ENCODE results near the gene MAP3K3. TPM values are rescaled to one million over a fixed set of nuclear protein-coding genes. Genes with fewer than 3 reads are reported as not detected.

Gene MAP3K3
- total RNA-seq, 4 donors from 2014 or later: 21.8 to 58.7 (median 29.7) TPM

GRCh38 chr17:63681530-63681929 lies 59.3 kb downstream of the MAP3K3 start:
- Histone ChIP-seq H3K4me3 (no peak overlapping the region), H3K4me1 (peaks cover 0 to 9% of the 10 kb centered on the region in 2 donors), H3K27me3 (no peaks in the 10 kb centered on the region), H3K9me3 (no peaks in the 10 kb centered on the region), H3K27ac (no peak overlapping the region), H3K36me3 (peaks cover 5 to 49% of the 10 kb centered on the region in 2 donors)
- ATAC-seq (no peak), DNase-seq (no peak)
- in situ Hi-C loops (cut with MboI; ENCODE audit: low sequenced_read_pairs in 4 of 4): no loop called here
- intact Hi-C loops (cut with DNase I; ENCODE audit: low total_unique reads): no loop called here
- TF ChIP-seq POLR2A (IDR thresholded peaks at IDR 0.05): no peak
- no peak for TF ChIP-seq CTCF (IDR thresholded peaks at IDR 0.05 in 4 of 5, conservative IDR thresholded peaks at IDR 0.05 in 1 of 5)

GRCh38 chr17:63682441-63682840 lies 60.2 kb downstream of the MAP3K3 start:
- DNase-seq: no peak
- Histone ChIP-seq H3K27me3 (no peaks in the 10 kb centered on the region), H3K27ac (no peak overlapping the region), H3K4me1 (no peaks in the 10 kb centered on the region), H3K9me3 (no peaks in the 10 kb centered on the region), H3K36me3 (peaks cover 5 to 52% of the 10 kb centered on the region in 2 donors), H3K4me3 (no peak overlapping the region)
- intact Hi-C loops (cut with DNase I; ENCODE audit: low total_unique reads): no loop called here
- TF ChIP-seq POLR2A (IDR thresholded peaks at IDR 0.05): no peak
- no peak for TF ChIP-seq CTCF (IDR thresholded peaks at IDR 0.05 in 4 of 5, conservative IDR thresholded peaks at IDR 0.05 in 1 of 5)
- in situ Hi-C loops (cut with MboI; ENCODE audit: low sequenced_read_pairs in 4 of 4): no loop called here
- ATAC-seq: no peak

- peaks cover 5 to 57% of the 10 kb centered on the region in 2 donors for H3K36me3 ChIP-seq
- in situ Hi-C loops (cut with MboI; ENCODE audit: low sequenced_read_pairs in 4 of 4) (no loop called here), intact Hi-C loops (cut with DNase I; ENCODE audit: low total_unique reads) (no loop called here)
- H3K4me1 ChIP-seq: no peaks in the 10 kb centered on the region
- DNase-seq (no peak), ATAC-seq (no peak)
- TF ChIP-seq POLR2A (IDR thresholded peaks at IDR 0.05) (no peak), CTCF (IDR thresholded peaks at IDR 0.05 in 4 of 5, conservative IDR thresholded peaks at IDR 0.05 in 1 of 5) (no peak)
- H3K4me3 ChIP-seq: no peak overlapping the region
- H3K27me3 ChIP-seq: no peaks in the 10 kb centered on the region
- H3K9me3 ChIP-seq: no peaks in the 10 kb centered on the region
- no peak overlapping the region for H3K27ac ChIP-seq
Measured at GRCh38 chr17:63682981-63683380, 60.8 kb downstream of the MAP3K3 start.

GRCh38 chr17:63685041-63685440 lies 62.8 kb downstream of the MAP3K3 start:
- no peaks in the 10 kb centered on the region for H3K4me1 ChIP-seq
- intact Hi-C loops (cut with DNase I; ENCODE audit: low total_unique reads) (no loop called here), in situ Hi-C loops (cut with MboI; ENCODE audit: low sequenced_read_pairs in 4 of 4) (no loop called here)
- peaks cover 5 to 78% of the 10 kb centered on the region in 2 donors for H3K36me3 ChIP-seq
- H3K27me3 ChIP-seq: no peaks in the 10 kb centered on the region
- TF ChIP-seq CTCF (IDR thresholded peaks at IDR 0.05 in 4 of 5, conservative IDR thresholded peaks at IDR 0.05 in 1 of 5) (no peak), POLR2A (IDR thresholded peaks at IDR 0.05) (no peak)
- no peak for DNase-seq
- H3K4me3 ChIP-seq: no peak overlapping the region
- no peak for ATAC-seq
- H3K27ac ChIP-seq: no peak overlapping the region
- H3K9me3 ChIP-seq: no peaks in the 10 kb centered on the region

GRCh38 chr17:63685578-63685977 lies 63.4 kb downstream of the MAP3K3 start:
- ATAC-seq (no peak), DNase-seq (no peak)
- in situ Hi-C loops (cut with MboI; ENCODE audit: low sequenced_read_pairs in 4 of 4): no loop called here
- no peak overlapping the region for H3K4me3 ChIP-seq
- H3K27me3 ChIP-seq: no peaks in the 10 kb centered on the region
- H3K27ac ChIP-seq: no peak overlapping the region
- TF ChIP-seq CTCF (IDR thresholded peaks at IDR 0.05 in 4 of 5, conservative IDR thresholded peaks at IDR 0.05 in 1 of 5) (no peak), POLR2A (IDR thresholded peaks at IDR 0.05) (no peak)
- peaks cover 5 to 83% of the 10 kb centered on the region in 2 donors for H3K36me3 ChIP-seq
- H3K4me1 ChIP-seq: no peaks in the 10 kb centered on the region
- intact Hi-C loops (cut with DNase I; ENCODE audit: low total_unique reads): no loop called here
- H3K9me3 ChIP-seq: no peaks in the 10 kb centered on the region

Data from gastrocnemius medialis (tissue), 4 donors.